HCT116 (cell line): ENCODE results near the gene IL5. TPM values are rescaled to one million over a fixed set of nuclear protein-coding genes. Genes with fewer than 3 reads are reported as not detected.
A peak's percentile ranks its signal among the peaks of the same experiment; 100 is the strongest.

Experiments used
- ATAC-seq: fragments of 200-7000 bp; cut with Tn5 transposase; 2 replicates; pipeline ENCODE4 v1.9.1; 2020; ENCODE audit warnings: mild to moderate bottlenecking, moderate library complexity
- BruUV-seq: library from RNA; stranded (reverse); fragments of 400-500 nt; replicated peaks from 2 replicates; lab custom pipeline; 2021; lab: Mats Ljungman, UMichigan
- CTCF ChIA-PET: fragments of 300-600 bp; sonication (Branson Sonifier 250); formaldehyde crosslinking; loops from one replicate; lab custom pipeline; 2021; ENCODE audit warnings: antibody characterized with exemption; lab: Charles Lee
- POLR2A ChIA-PET: fragments of 300-600, 350-600 bp; sonication (Branson Sonifier 250); formaldehyde crosslinking; loops from one replicate; lab custom pipeline; 2021; ENCODE audit warnings: antibody characterized with exemption; lab: Charles Lee
- RAD21 ChIA-PET, 2 experiments: fragments of 300-600 bp; sonication (Branson Sonifier 250); formaldehyde crosslinking; loops; one replicate each; lab custom pipeline; 2023; ENCODE audit warnings: low total read pairs in 2 of 2; ENCODE audit not compliant: uncharacterized antibody in 2 of 2, unreplicated experiment in 2 of 2, low non-redundant PET in 1 of 2; lab: Charles Lee
- DNase-seq: peaks from one replicate; pipeline ENCODE4 v3.0.0-alpha.2; 2010; ENCODE audit warnings: low read depth, low spot score
- H2AFZ ChIP-seq: fragments of 200-600 bp; shearing (Covaris generic), sonication (generic); 2 replicates; pipeline ENCODE4 v1.6.1; 2017; ENCODE audit warnings: low read depth, mixed run types, mixed read lengths, antibody characterized with exemption, low read length; ENCODE audit not compliant: poor library complexity, severe bottlenecking
- H3K27ac ChIP-seq: 2 replicates; pipeline ENCODE4 v1.5.1; 2012; ENCODE audit warnings: low read depth, low read length
- H3K27me3 ChIP-seq: fragments of 200-600 bp; sonication (generic); 2 replicates; pipeline ENCODE4 v1.6.1; 2016; ENCODE audit warnings: mixed run types, low read length, mixed read lengths; ENCODE audit not compliant: insufficient read depth
- H3K36me3 ChIP-seq, 2 experiments: fragments of 200-500 bp in 1 of 2; fragments of 200-600 bp in 1 of 2; sonication (Bioruptor generic) in 1 of 2; sonication (generic) in 1 of 2; 2 replicates each; pipeline versions ENCODE4 v1.5.1 to v1.6.1; 2014 to 2016; ENCODE audit warnings: low read length in 2 of 2, inconsistent platforms in 1 of 2, mixed read lengths in 1 of 2, mixed run types in 1 of 2; ENCODE audit not compliant: insufficient read depth in 2 of 2, control insufficient read depth in 1 of 2
- H3K4me1 ChIP-seq, 2 experiments: fragments of 200-600 bp in 1 of 2; sonication (generic) in 1 of 2; 2 replicates each; pipeline versions ENCODE4 v1.5.1 to v1.6.1; 2012 to 2017; ENCODE audit warnings: low read length in 2 of 2, inconsistent platforms in 1 of 2, mild to moderate bottlenecking in 1 of 2, mixed read lengths in 1 of 2, mixed run types in 1 of 2, moderate library complexity in 1 of 2; ENCODE audit not compliant: insufficient read depth in 2 of 2, control insufficient read depth in 1 of 2
- H3K4me2 ChIP-seq: fragments of 200-600 bp; sonication (generic); 2 replicates; pipeline ENCODE4 v1.6.1; 2017; ENCODE audit warnings: mixed run types, low read length, mixed read lengths
- H3K4me3 ChIP-seq, 2 experiments: fragments of 200-600 bp in 1 of 2; sonication (generic) in 1 of 2; replicated peaks in 1 of 2; 2 replicates each; pipeline ENCODE4 v1.5.1; 2011 to 2016; ENCODE audit warnings: low read length in 2 of 2, control low read depth in 1 of 2, low read depth in 1 of 2, mild to moderate bottlenecking in 1 of 2, mixed read lengths in 1 of 2, mixed run types in 1 of 2
- H3K79me2 ChIP-seq: fragments of 200-600 bp; sonication (generic); 2 replicates; pipeline ENCODE4 v1.6.1; 2017; ENCODE audit warnings: mild to moderate bottlenecking, mixed run types, low read length, moderate library complexity, mixed read lengths; ENCODE audit not compliant: insufficient read depth
- H3K9ac ChIP-seq: fragments of 200-600 bp; sonication (generic); 2 replicates; pipeline ENCODE4 v1.6.1; 2016; ENCODE audit warnings: low read length, mixed read lengths
- H3K9me2 ChIP-seq: fragments of 200-600 bp; sonication (generic), shearing (Covaris generic); 2 replicates; pipeline ENCODE4 v1.6.1; 2017; ENCODE audit warnings: mixed run types, mild to moderate bottlenecking, moderate library complexity; ENCODE audit not compliant: insufficient read depth
- H3K9me3 ChIP-seq, 2 experiments: fragments of 200-500 bp in 1 of 2; fragments of 200-600 bp in 1 of 2; sonication (Bioruptor generic) in 1 of 2; sonication (generic) in 1 of 2; 2 replicates each; pipeline ENCODE4 v1.6.1; 2014 to 2017; ENCODE audit warnings: low read length in 2 of 2, mixed read lengths in 2 of 2, inconsistent platforms in 1 of 2, low read depth in 1 of 2, mild to moderate bottlenecking in 1 of 2, mixed run types in 1 of 2, moderate library complexity in 1 of 2; ENCODE audit not compliant: control insufficient read depth in 1 of 2, insufficient read depth in 1 of 2
- H4K20me1 ChIP-seq: fragments of 200-600 bp; sonication (generic), shearing (Covaris generic); 2 replicates; pipeline ENCODE4 v1.6.1; 2017; ENCODE audit warnings: mixed run types, mild to moderate bottlenecking, moderate library complexity; ENCODE audit not compliant: insufficient read depth
- ATF3 ChIP-seq: IDR thresholded peaks from 2 replicates; pipeline ENCODE4 v1.6.1; 2012
- CEBPB ChIP-seq: IDR thresholded peaks from 2 replicates; pipeline ENCODE4 v1.6.1; 2012; ENCODE audit warnings: low read depth
- EZH2 ChIP-seq: fragments of 200-600 bp; sonication (generic); IDR thresholded peaks from 2 replicates; pipeline ENCODE4 v1.6.1; 2017; ENCODE audit warnings: antibody characterized with exemption, mixed run types
- POLR2AphosphoS5 ChIP-seq: IDR thresholded peaks from 2 replicates; pipeline ENCODE4 v1.6.1; 2011; ENCODE audit warnings: mild to moderate bottlenecking, low read depth, low read length, moderate library complexity
- RAD21 ChIP-seq: IDR thresholded peaks from 2 replicates; pipeline ENCODE4 v1.6.1; 2012; ENCODE audit warnings: low read depth, mild to moderate bottlenecking
- SIN3A ChIP-seq: IDR thresholded peaks from 2 replicates; pipeline ENCODE4 v1.6.1; 2012; ENCODE audit warnings: low read depth
- SP1 ChIP-seq: IDR thresholded peaks from 2 replicates; pipeline ENCODE4 v1.6.1; 2012; ENCODE audit warnings: low read depth
- ZFX ChIP-seq: fragments of 450-650 bp; IDR thresholded peaks from 2 replicates; pipeline ENCODE4 v1.6.1; 2017
- intact Hi-C: fragments of 100-400 bp; cut with micrococcal nuclease; formaldehyde crosslinking; loops from 2 replicates; pipeline ENCODE4 v1.10.0; 2022
- total RNA-seq: library from RNA; stranded (reverse); gene quantifications from one replicate; pipeline ENCODE4 v1.2.1, GENCODE V29; 2021; ENCODE audit not compliant: unreplicated experiment

Gene IL5
- total RNA-seq, 1 experiment from 2014 or later, result not detected

GRCh38 chr5:132559383-132560060 is 16.2 kb upstream of the IL5 start:
- H2AFZ ChIP-seq, result no peak overlapping the region
- peaks cover 3 to 18% of the 10 kb centered on the region in 2 experiments; a peak in 3 of 4 replicates for H3K4me1 ChIP-seq
- TF ChIP-seq POLR2AphosphoS5, result no peak
- TF ChIP-seq ATF3, result no peak
- no peak for TF ChIP-seq SIN3A
- no peak for TF ChIP-seq ZFX
- no peak for TF ChIP-seq RAD21
- no peak for TF ChIP-seq EZH2
- no peak for TF ChIP-seq SP1
- ATAC-seq, result no peak
- no peak overlapping the region for H3K27ac ChIP-seq
- no peaks in the 10 kb centered on the region for H3K9me3 ChIP-seq
- no peaks in the 10 kb centered on the region for H4K20me1 ChIP-seq
- intact Hi-C loops, result no loop called here
- POLR2A ChIA-PET, result no interaction called here
- H3K4me3 ChIP-seq, result no peak overlapping the region
- H3K9me2 ChIP-seq, result no peaks in the 10 kb centered on the region
- no peak for DNase-seq
- RAD21 ChIA-PET, result no interaction called here
- no peaks in the 10 kb centered on the region for H3K27me3 ChIP-seq
- H3K36me3 ChIP-seq, result peaks cover 22 to 32% of the 10 kb centered on the region in 2 experiments; a peak in 3 of 4 replicates
- H3K79me2 ChIP-seq, result peaks cover 76% of the 10 kb centered on the region
- CTCF ChIA-PET, result interaction anchor here (0.6 to 1.4 kb wide), 2 partner anchors 33 to 859 kb away, joined by 3 to 4 read pairs; no protein-coding TSS in a partner anchor
- no TSS peak for BruUV-seq
- H3K9ac ChIP-seq, result no peak overlapping the region
- H3K4me2 ChIP-seq, result no peak overlapping the region

GRCh38 chr5:132557478-132558172 is 14.3 kb upstream of the IL5 start:
- DNase-seq (peak; percentile 37), ATAC-seq (peak; percentile 67)
- H3K9me3 ChIP-seq, result no peaks in the 10 kb centered on the region
- H3K36me3 ChIP-seq, result peaks cover 22 to 23% of the 10 kb centered on the region in 2 experiments; a peak in 3 of 4 replicates
- H3K4me1 ChIP-seq, result peaks cover 3 to 18% of the 10 kb centered on the region in 2 experiments; a peak in 3 of 4 replicates
- TF ChIP-seq ZFX (peak; percentile 64; the same call in 1 of the 2 replicates), CEBPB (no peak), POLR2AphosphoS5 (peak; percentile 9; the same call in 1 of the 2 replicates), ATF3 (no peak), SP1 (no peak)
- peak overlapping the region; percentile 66 to 84 for H3K4me3 ChIP-seq
- H3K4me2 ChIP-seq, result peak overlapping the region; percentile 74
- no peak overlapping the region for H2AFZ ChIP-seq
- ChIA-PET POLR2A (no interaction called here), CTCF (no interaction called here), RAD21 (no interaction called here)
- no peaks in the 10 kb centered on the region for H4K20me1 ChIP-seq
- intact Hi-C loops, result loop anchor here (1.0 kb wide), 1 partner anchor 168 kb away; no protein-coding TSS in a partner anchor
- BruUV-seq, result no TSS peak
- no peaks in the 10 kb centered on the region for H3K27me3 ChIP-seq
- peak overlapping the region; percentile 88 for H3K9ac ChIP-seq
- H3K9me2 ChIP-seq, result no peaks in the 10 kb centered on the region
- peaks cover 57% of the 10 kb centered on the region for H3K79me2 ChIP-seq
- peak overlapping the region; percentile 96 for H3K27ac ChIP-seq
